ENCODE data around the gene MYO7B. TPM values are rescaled to one million over a fixed set of nuclear protein-coding genes. Genes with fewer than 3 reads are reported as not detected.

Gene MYO7B
- total RNA-seq, 4 donors from 2014 or later: 0.27 to 0.77 (median 0.54) TPM; not detected in 1

- ATAC-seq: no peak
- Histone ChIP-seq H3K4me1 (no peaks in the 10 kb centered on the region), H3K36me3 (no peaks in the 10 kb centered on the region), H3K27ac (no peak overlapping the region), H3K9me3 (peaks cover 0 to 11% (median 0%) of the 10 kb centered on the region in 3 donors), H3K27me3 (peaks cover 3% of the 10 kb centered on the region), H3K4me3 (no peak overlapping the region)
- TF ChIP-seq CTCF (IDR thresholded peaks at IDR 0.05) (no peak), POLR2A (IDR thresholded peaks at IDR 0.05) (no peak), EP300 (IDR thresholded peaks at IDR 0.05) (no peak), POLR2AphosphoS5 (IDR thresholded peaks at IDR 0.05) (no peak)
- WGBS, 2 donors (ENCODE audit: low coverage in 1 of 2): 42 to 76% methylated on average over 2 to 6 of the region's 6 CpGs
Measured at GRCh38 chr2:127552336-127552735, 16.9 kb downstream of the MYO7B start.

- WGBS, 2 donors (ENCODE audit: low coverage in 1 of 2): 84 to 88% methylated on average over 2 of the region's 2 CpGs
- H3K27ac ChIP-seq: no peak overlapping the region
- TF ChIP-seq POLR2AphosphoS5 (IDR thresholded peaks at IDR 0.05): no peak
- no peak for TF ChIP-seq POLR2A (IDR thresholded peaks at IDR 0.05)
- TF ChIP-seq EP300 (IDR thresholded peaks at IDR 0.05): no peak
- no peak for TF ChIP-seq CTCF (IDR thresholded peaks at IDR 0.05)
Measured at GRCh38 chr2:127552846-127553245, 17.4 kb downstream of the MYO7B start.

GRCh38 chr2:127558911-127559310 is 23.4 kb downstream of the MYO7B start:
- no peaks in the 10 kb centered on the region for H3K4me1 ChIP-seq
- H3K27ac ChIP-seq: no peak overlapping the region
- WGBS, 2 donors (ENCODE audit: low coverage in 1 of 2): 71 to 80% methylated on average over 2 to 7 of the region's 8 CpGs
- no peak overlapping the region for H3K4me3 ChIP-seq
- H3K9me3 ChIP-seq: peaks cover 0 to 14% (median 0%) of the 10 kb centered on the region in 3 donors
- H3K27me3 ChIP-seq: no peaks in the 10 kb centered on the region
- no peak for TF ChIP-seq EP300 (IDR thresholded peaks at IDR 0.05)
- TF ChIP-seq CTCF (IDR thresholded peaks at IDR 0.05): no peak
- no peak for TF ChIP-seq POLR2AphosphoS5 (IDR thresholded peaks at IDR 0.05)
- no peak for TF ChIP-seq POLR2A (IDR thresholded peaks at IDR 0.05)
- no peaks in the 10 kb centered on the region for H3K36me3 ChIP-seq
- ATAC-seq: no peak

More at GRCh38 chr2:127552846-127553245, 17.4 kb downstream of the MYO7B start:
- H3K4me3 ChIP-seq: no peak overlapping the region
- ATAC-seq: no peak
- H3K4me1 ChIP-seq: no peaks in the 10 kb centered on the region
- peaks cover 0 to 14% (median 0%) of the 10 kb centered on the region in 3 donors for H3K9me3 ChIP-seq
- H3K27me3 ChIP-seq: peaks cover 3% of the 10 kb centered on the region
- no peaks in the 10 kb centered on the region for H3K36me3 ChIP-seq

GRCh38 chr2:127559454-127559853 is 24.0 kb downstream of the MYO7B start:
- no peak overlapping the region for H3K27ac ChIP-seq
- H3K4me3 ChIP-seq: no peak overlapping the region
- H3K9me3 ChIP-seq: peaks cover 0 to 14% (median 0%) of the 10 kb centered on the region in 3 donors
- no peak for TF ChIP-seq EP300 (IDR thresholded peaks at IDR 0.05)
- no peak for TF ChIP-seq POLR2AphosphoS5 (IDR thresholded peaks at IDR 0.05)
- TF ChIP-seq CTCF (IDR thresholded peaks at IDR 0.05): no peak
- no peak for TF ChIP-seq POLR2A (IDR thresholded peaks at IDR 0.05)
- 67 to 81% methylated on average over 3 of the region's 5 CpGs for WGBS, 2 donors (ENCODE audit: low coverage in 1 of 2)
- H3K27me3 ChIP-seq: no peaks in the 10 kb centered on the region
- ATAC-seq: no peak
- no peaks in the 10 kb centered on the region for H3K36me3 ChIP-seq
- H3K4me1 ChIP-seq: no peaks in the 10 kb centered on the region

GRCh38 chr2:127560201-127560930 is 24.9 kb downstream of the MYO7B start:
- H3K9me3 ChIP-seq: peaks cover 0 to 14% (median 0%) of the 10 kb centered on the region in 3 donors
- no peak overlapping the region for H3K27ac ChIP-seq
- no peak for ATAC-seq
- no peaks in the 10 kb centered on the region for H3K36me3 ChIP-seq
- no peak overlapping the region for H3K4me3 ChIP-seq
- TF ChIP-seq EP300 (IDR thresholded peaks at IDR 0.05) (no peak), POLR2AphosphoS5 (IDR thresholded peaks at IDR 0.05) (no peak), CTCF (IDR thresholded peaks at IDR 0.05) (no peak), POLR2A (IDR thresholded peaks at IDR 0.05) (no peak)
- no peaks in the 10 kb centered on the region for H3K27me3 ChIP-seq
- no peaks in the 10 kb centered on the region for H3K4me1 ChIP-seq
- WGBS, 2 donors (ENCODE audit: low coverage in 1 of 2): 75% methylated on average over 4 of the region's 13 CpGs; no CpG with 5 or more reads in 1 of the 2 donors

Data from gastroesophageal sphincter (tissue), 4 donors.